Measurements from ENCODE around the gene METRN.

DNA sequence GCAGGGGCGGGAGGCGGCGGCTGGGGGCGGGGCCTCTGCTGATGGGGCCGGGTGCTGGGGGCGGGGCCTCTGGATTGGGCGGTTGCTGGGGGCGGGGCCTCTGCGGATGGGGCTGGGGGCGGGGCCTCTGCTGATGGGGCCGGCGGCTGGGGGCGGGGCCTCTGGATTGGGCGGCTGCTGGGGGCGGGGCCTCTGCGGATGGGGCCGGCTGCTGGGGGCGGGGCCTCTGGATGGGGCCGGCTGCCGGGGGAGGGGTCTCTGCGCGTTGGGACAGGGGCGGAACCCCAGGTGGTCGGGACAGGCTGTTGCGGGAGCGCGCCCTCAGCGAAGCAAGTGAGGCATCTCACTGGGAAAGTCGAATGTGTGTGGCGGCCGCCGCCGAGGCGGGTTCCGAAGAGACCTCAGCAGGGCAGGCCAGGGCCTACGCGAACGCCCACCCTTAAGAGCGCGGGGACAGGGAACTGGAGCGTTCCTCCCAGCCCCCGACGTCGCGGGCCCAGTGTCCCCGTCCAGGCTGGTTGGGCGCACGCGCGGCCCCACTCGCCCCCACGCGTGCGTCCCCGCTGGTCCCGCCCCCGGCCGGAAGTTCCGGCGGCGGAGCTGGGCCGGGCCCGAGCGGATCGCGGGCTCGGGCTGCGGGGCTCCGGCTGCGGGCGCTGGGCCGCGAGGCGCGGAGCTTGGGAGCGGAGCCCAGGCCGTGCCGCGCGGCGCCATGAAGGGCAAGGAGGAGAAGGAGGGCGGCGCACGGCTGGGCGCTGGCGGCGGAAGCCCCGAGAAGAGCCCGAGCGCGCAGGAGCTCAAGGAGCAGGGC is 34.9 kb upstream of the METRN start, which contains the start of gene STUB1:
- TF ChIP-seq, protein P1, sequence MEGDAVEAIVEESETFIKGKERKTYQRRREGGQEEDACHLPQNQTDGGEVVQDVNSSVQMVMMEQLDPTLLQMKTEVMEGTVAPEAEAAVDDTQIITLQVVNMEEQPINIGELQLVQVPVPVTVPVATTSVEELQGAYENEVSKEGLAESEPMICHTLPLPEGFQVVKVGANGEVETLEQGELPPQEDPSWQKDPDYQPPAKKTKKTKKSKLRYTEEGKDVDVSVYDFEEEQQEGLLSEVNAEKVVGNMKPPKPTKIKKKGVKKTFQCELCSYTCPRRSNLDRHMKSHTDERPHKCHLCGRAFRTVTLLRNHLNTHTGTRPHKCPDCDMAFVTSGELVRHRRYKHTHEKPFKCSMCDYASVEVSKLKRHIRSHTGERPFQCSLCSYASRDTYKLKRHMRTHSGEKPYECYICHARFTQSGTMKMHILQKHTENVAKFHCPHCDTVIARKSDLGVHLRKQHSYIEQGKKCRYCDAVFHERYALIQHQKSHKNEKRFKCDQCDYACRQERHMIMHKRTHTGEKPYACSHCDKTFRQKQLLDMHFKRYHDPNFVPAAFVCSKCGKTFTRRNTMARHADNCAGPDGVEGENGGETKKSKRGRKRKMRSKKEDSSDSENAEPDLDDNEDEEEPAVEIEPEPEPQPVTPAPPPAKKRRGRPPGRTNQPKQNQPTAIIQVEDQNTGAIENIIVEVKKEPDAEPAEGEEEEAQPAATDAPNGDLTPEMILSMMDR (IDR thresholded peaks at IDR 0.05): no peak
- peak; percentile 47 to 89 for TF ChIP-seq POLR2A (IDR thresholded peaks at IDR 0.05)

Data from Peyer's patch (tissue), 4 donors.